ENCODE data around the gene EDA2R.

Gene EDA2R

DNA sequence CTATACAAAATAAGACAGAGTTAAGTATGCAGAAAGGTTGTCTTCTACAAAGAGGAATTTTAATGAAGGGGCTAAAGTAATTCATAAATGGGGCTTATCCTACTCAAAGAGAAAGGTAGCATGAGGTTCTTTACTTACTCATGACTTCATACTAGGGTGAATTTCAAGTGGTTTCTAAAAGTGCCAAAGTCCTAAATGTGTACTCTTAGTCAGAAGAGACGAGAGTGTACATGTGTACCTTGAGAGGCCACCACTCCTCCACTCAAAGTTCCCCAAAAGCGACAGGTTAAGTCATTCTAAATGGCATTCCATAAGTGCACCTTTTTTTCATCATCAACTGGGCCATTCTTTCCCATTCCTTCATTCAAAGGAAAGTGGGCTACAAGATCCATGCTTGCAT, 21.9 kb downstream of the EDA2R start:
- no peak overlapping the region for H3K4me3 ChIP-seq
- no peaks in the 10 kb centered on the region for H3K4me1 ChIP-seq
- no peak for DNase-seq
- no peaks in the 10 kb centered on the region for H3K27me3 ChIP-seq
- TF ChIP-seq, protein P1, sequence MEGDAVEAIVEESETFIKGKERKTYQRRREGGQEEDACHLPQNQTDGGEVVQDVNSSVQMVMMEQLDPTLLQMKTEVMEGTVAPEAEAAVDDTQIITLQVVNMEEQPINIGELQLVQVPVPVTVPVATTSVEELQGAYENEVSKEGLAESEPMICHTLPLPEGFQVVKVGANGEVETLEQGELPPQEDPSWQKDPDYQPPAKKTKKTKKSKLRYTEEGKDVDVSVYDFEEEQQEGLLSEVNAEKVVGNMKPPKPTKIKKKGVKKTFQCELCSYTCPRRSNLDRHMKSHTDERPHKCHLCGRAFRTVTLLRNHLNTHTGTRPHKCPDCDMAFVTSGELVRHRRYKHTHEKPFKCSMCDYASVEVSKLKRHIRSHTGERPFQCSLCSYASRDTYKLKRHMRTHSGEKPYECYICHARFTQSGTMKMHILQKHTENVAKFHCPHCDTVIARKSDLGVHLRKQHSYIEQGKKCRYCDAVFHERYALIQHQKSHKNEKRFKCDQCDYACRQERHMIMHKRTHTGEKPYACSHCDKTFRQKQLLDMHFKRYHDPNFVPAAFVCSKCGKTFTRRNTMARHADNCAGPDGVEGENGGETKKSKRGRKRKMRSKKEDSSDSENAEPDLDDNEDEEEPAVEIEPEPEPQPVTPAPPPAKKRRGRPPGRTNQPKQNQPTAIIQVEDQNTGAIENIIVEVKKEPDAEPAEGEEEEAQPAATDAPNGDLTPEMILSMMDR (IDR thresholded peaks at IDR 0.05) = no peak
- no peaks in the 10 kb centered on the region for H3K9me3 ChIP-seq
- H3K27ac ChIP-seq = no peak overlapping the region
- intact Hi-C loops (cut with DNase I; ENCODE audit: low total_unique reads) = no loop called here
- H3K36me3 ChIP-seq = no peaks in the 10 kb centered on the region

GRCh38 chrX:66602381-66602938, 36.4 kb downstream of the EDA2R start:
- H3K27ac ChIP-seq = no peak overlapping the region
- intact Hi-C loops (cut with DNase I; ENCODE audit: low total_unique reads) = no loop called here
- no peak for DNase-seq

GRCh38 chrX:66601522-66601921, 37.4 kb downstream of the EDA2R start:
- intact Hi-C loops (cut with DNase I; ENCODE audit: low total_unique reads) = no loop called here
- TF ChIP-seq, protein P1 (IDR thresholded peaks at IDR 0.05) = no peak
- Histone ChIP-seq H3K9me3 (no peaks in the 10 kb centered on the region), H3K36me3 (peaks cover 0 to 54% (median 27%) of the 10 kb centered on the region in 3 donors), H3K27ac (no peak overlapping the region), H3K4me3 (no peak overlapping the region), H3K4me1 (no peaks in the 10 kb centered on the region), H3K27me3 (no peaks in the 10 kb centered on the region)
- no peak for DNase-seq

More at GRCh38 chrX:66602381-66602938, 36.4 kb downstream of the EDA2R start:
- Histone ChIP-seq H3K9me3 (peaks cover 0 to 3% (median 0%) of the 10 kb centered on the region in 3 donors), H3K36me3 (peaks cover 0 to 45% (median 26%) of the 10 kb centered on the region in 3 donors), H3K27me3 (no peaks in the 10 kb centered on the region), H3K4me1 (no peaks in the 10 kb centered on the region), H3K4me3 (no peak overlapping the region)
- TF ChIP-seq, protein P1 (IDR thresholded peaks at IDR 0.05) = no peak

- intact Hi-C loops (cut with DNase I; ENCODE audit: low total_unique reads) = no loop called here
- TF ChIP-seq, protein P1 (IDR thresholded peaks at IDR 0.05) = no peak
- H3K4me1 ChIP-seq = no peaks in the 10 kb centered on the region
- DNase-seq = no peak
- peaks cover 0 to 4% (median 3%) of the 10 kb centered on the region in 3 donors for H3K9me3 ChIP-seq
- no peak overlapping the region for H3K27ac ChIP-seq
- H3K36me3 ChIP-seq = no peaks in the 10 kb centered on the region
- no peaks in the 10 kb centered on the region for H3K27me3 ChIP-seq
- no peak overlapping the region for H3K4me3 ChIP-seq
Measured at GRCh38 chrX:66579219-66579618, 59.7 kb downstream of the EDA2R start.

DNA sequence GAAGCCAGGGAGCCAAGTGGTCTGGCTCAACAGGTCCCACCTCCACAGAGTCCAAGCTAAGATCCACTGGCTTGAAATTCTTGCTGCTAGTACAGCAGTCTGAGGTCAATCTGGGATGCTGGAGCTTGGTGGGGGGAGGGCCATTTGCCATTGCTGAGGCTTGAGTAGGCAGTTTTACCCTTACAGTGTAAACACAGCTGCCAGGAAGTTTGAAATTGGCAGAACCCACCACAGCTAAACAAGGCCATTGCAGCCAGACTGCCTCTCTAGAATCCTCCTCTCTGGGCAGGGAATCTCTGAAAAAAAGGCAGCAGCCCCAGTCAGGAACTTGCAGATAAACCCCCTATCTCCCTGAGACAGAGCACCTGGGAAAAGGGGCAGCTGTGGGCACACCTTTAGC, 84.9 kb downstream of the EDA2R start:
- H3K4me1 ChIP-seq = no peaks in the 10 kb centered on the region
- H3K9me3 ChIP-seq = no peaks in the 10 kb centered on the region
- TF ChIP-seq, protein P1 (IDR thresholded peaks at IDR 0.05) = no peak
- H3K36me3 ChIP-seq = no peaks in the 10 kb centered on the region
- no peak overlapping the region for H3K4me3 ChIP-seq
- H3K27me3 ChIP-seq = no peaks in the 10 kb centered on the region
- H3K27ac ChIP-seq = no peak overlapping the region
- no peak for DNase-seq
- intact Hi-C loops (cut with DNase I; ENCODE audit: low total_unique reads) = no loop called here

All from tibial artery (tissue), 4 donors.